NCI-H1092 (cell line): ENCODE measurements around the gene LETM1.

Experiments used
- DNase-seq: peaks from one replicate; lab custom pipeline; 2025; lab: John Stamatoyannopoulos, UW

The LETM1 gene

GRCh38 chr4:1762264-1763010 is 93.5 kb downstream of the LETM1 start:
- DNase-seq, result no peak
